SK-N-SH treated with all-trans-retinoic acid at 6 μM for 48 hours (cell line): ENCODE results near the gene TBC1D25.

Experiments
- ATAC-seq: fragments of 200-7000 bp; cut with Tn5 transposase; 3 replicates; pipeline ENCODE4 v1.9.1; 2020; ENCODE audit warnings: mild to moderate bottlenecking, moderate library complexity
- ARNTL ChIP-seq: fragments of 450-650 bp; formaldehyde crosslinking; IDR thresholded peaks from 2 replicates; pipeline ENCODE4 v1.5.0; 2020; ENCODE audit warnings: low read depth, mild to moderate bottlenecking, moderate library complexity, borderline replicate concordance
- CREB5 ChIP-seq: fragments of 250-450 bp; sonication (Bioruptor Pico); IDR thresholded peaks from 2 replicates; pipeline ENCODE4 v1.5.1; 2020; ENCODE audit warnings: low read depth, mild to moderate bottlenecking, moderate library complexity
- CSDC2 ChIP-seq: fragments of 250-450 bp; sonication (Bioruptor Pico); IDR thresholded peaks from 2 replicates; pipeline ENCODE4 v1.5.0; 2020; ENCODE audit warnings: mild to moderate bottlenecking, moderate library complexity
- GLIS3 ChIP-seq: fragments of 250-450 bp; sonication (Bioruptor Pico); IDR thresholded peaks from 2 replicates; pipeline ENCODE4 v1.5.0; 2020; ENCODE audit warnings: mild to moderate bottlenecking, moderate library complexity
- ISL1 ChIP-seq: fragments of 250-450 bp; sonication (Bioruptor Pico); IDR thresholded peaks from 2 replicates; pipeline ENCODE4 v2.1.2; 2022; ENCODE audit warnings: mild to moderate bottlenecking, moderate library complexity
- OSR1 ChIP-seq: fragments of 250-450 bp; sonication (Bioruptor Pico); IDR thresholded peaks from 2 replicates; pipeline ENCODE4 v1.8.0; 2022; ENCODE audit warnings: moderate library complexity, mild to moderate bottlenecking, inconsistent platforms
- PATZ1 ChIP-seq: fragments of 250-450 bp; sonication (Bioruptor Pico); IDR thresholded peaks from 2 replicates; pipeline ENCODE4 v1.8.0; 2020; ENCODE audit warnings: mild to moderate bottlenecking, moderate library complexity, borderline replicate concordance
- POU6F1 ChIP-seq: fragments of 250-450 bp; sonication (Bioruptor Pico); IDR thresholded peaks from 2 replicates; pipeline ENCODE4 v1.8.0; 2021; ENCODE audit warnings: low read depth, mild to moderate bottlenecking, moderate library complexity, borderline replicate concordance
- PPARA ChIP-seq: fragments of 250-450 bp; sonication (Bioruptor Pico); IDR thresholded peaks from 2 replicates; pipeline ENCODE4 v1.5.0; 2020; ENCODE audit warnings: mild to moderate bottlenecking, borderline replicate concordance
- SNAI2 ChIP-seq: fragments of 250-450 bp; sonication (Bioruptor Pico); IDR thresholded peaks from 2 replicates; pipeline ENCODE4 v1.5.0; 2020; ENCODE audit warnings: mild to moderate bottlenecking, moderate library complexity
- TCF4 ChIP-seq: fragments of 250-450 bp; sonication (Bioruptor Pico); IDR thresholded peaks from 2 replicates; pipeline ENCODE4 v1.8.0; 2021; ENCODE audit warnings: mild to moderate bottlenecking, moderate library complexity, borderline replicate concordance
- TOX ChIP-seq: fragments of 250-450 bp; sonication (Bioruptor Pico); IDR thresholded peaks from 2 replicates; pipeline ENCODE4 v1.8.0; 2021; ENCODE audit warnings: mild to moderate bottlenecking, moderate library complexity, borderline replicate concordance
- ZC3H10 ChIP-seq: fragments of 250-450 bp; sonication (Bioruptor Pico); IDR thresholded peaks from 2 replicates; pipeline ENCODE4 v1.5.1; 2021; ENCODE audit warnings: mild to moderate bottlenecking, moderate library complexity
- ZFP3 ChIP-seq: fragments of 250-450 bp; sonication (Bioruptor Pico); IDR thresholded peaks from 2 replicates; pipeline ENCODE4 v1.5.0; 2020; ENCODE audit warnings: mild to moderate bottlenecking, moderate library complexity
- ZFP30 ChIP-seq: fragments of 450-650 bp; formaldehyde crosslinking; IDR thresholded peaks from 2 replicates; pipeline ENCODE4 v1.5.0; 2022; ENCODE audit warnings: mild to moderate bottlenecking, moderate library complexity
- ZNF565 ChIP-seq: fragments of 450-650 bp; formaldehyde crosslinking; conservative IDR thresholded peaks from 2 replicates; pipeline ENCODE4 v1.5.0; 2020; ENCODE audit warnings: low read depth, mild to moderate bottlenecking, moderate library complexity
- ZNF70 ChIP-seq: fragments of 450-650 bp; formaldehyde crosslinking; IDR thresholded peaks from 2 replicates; pipeline ENCODE4 v1.5.0; 2020; ENCODE audit warnings: mild to moderate bottlenecking, moderate library complexity
- ZNF8 ChIP-seq: fragments of 450-650 bp; formaldehyde crosslinking; IDR thresholded peaks from 2 replicates; pipeline ENCODE4 v1.5.0; 2020; ENCODE audit warnings: mild to moderate bottlenecking, moderate library complexity

Gene TBC1D25

GRCh38 chrX:48595929-48596328 lies 56.4 kb downstream of the TBC1D25 start:
- ATAC-seq, result no peak
- no peak for TF ChIP-seq ZFP30 (CRISPR knock-in tag)
- TF ChIP-seq TOX (CRISPR knock-in tag), result no peak
- TF ChIP-seq ARNTL (CRISPR knock-in tag), result no peak

- ATAC-seq, result peak; percentile 90
- TF ChIP-seq POU6F1 (CRISPR knock-in tag), result no peak
- 0 out of 2 replicates have a peak, but pooled peaks have one; percentile 16 for TF ChIP-seq PATZ1 (CRISPR knock-in tag)
- TF ChIP-seq ARNTL (CRISPR knock-in tag), result no peak
- no peak for TF ChIP-seq ISL1 (CRISPR knock-in tag)
- TF ChIP-seq PPARA, result no peak
- no peak for TF ChIP-seq ZNF565 (CRISPR knock-in tag)
- no peak for TF ChIP-seq ZNF70 (CRISPR knock-in tag)
- TF ChIP-seq CSDC2 (CRISPR knock-in tag), result no peak
- TF ChIP-seq TOX (CRISPR knock-in tag), result no peak
- TF ChIP-seq, all 23 proteins: peak for 1
Observed at GRCh38 chrX:48597353-48598264, 58.1 kb downstream of the TBC1D25 start, which contains the start of gene WDR13. TSS of gene WDR13 (plus strand) at chrX:48597492. CDS start at chrX:48597997, 505 bp downstream.

GRCh38 chrX:48598614-48599013 lies 59.1 kb downstream of the TBC1D25 start:
- TF ChIP-seq PATZ1 (CRISPR knock-in tag) (no peak), CSDC2 (CRISPR knock-in tag) (no peak), TCF4 (CRISPR knock-in tag) (no peak), OSR1 (no peak), PPARA (no peak), POU6F1 (CRISPR knock-in tag) (no peak), ZC3H10 (CRISPR knock-in tag) (no peak), ZNF565 (CRISPR knock-in tag) (no peak), SNAI2 (CRISPR knock-in tag) (no peak)
- TF ChIP-seq, all 23 proteins: peak for 0
- ATAC-seq, result no peak

GRCh38 chrX:48599341-48599740 lies 59.8 kb downstream of the TBC1D25 start:
- ATAC-seq, result no peak
- TF ChIP-seq ZFP3, result no peak
- no peak for TF ChIP-seq ZNF8 (CRISPR knock-in tag)
- no peak for TF ChIP-seq CREB5
- no peak for TF ChIP-seq PPARA
- no peak for TF ChIP-seq GLIS3 (CRISPR knock-in tag)
- TF ChIP-seq ISL1 (CRISPR knock-in tag), result no peak
- no peak for TF ChIP-seq SNAI2 (CRISPR knock-in tag)
- no peak for TF ChIP-seq TOX (CRISPR knock-in tag)
- no peak for TF ChIP-seq PATZ1 (CRISPR knock-in tag)
